ENCODE data around the gene OTUD5.

The OTUD5 gene

GRCh38 chrX:48972220-48973164, 15.1 kb upstream of the OTUD5 start:
- DNase-seq: no peak

GRCh38 chrX:48971249-48972219, 14.1 kb upstream of the OTUD5 start, which contains the start of gene KCND1:
KCND1 (minus strand) TSS chrX:48971844; CDS start chrX:48970271, 1,573 bp downstream.
- DNase-seq: no peak

DNA sequence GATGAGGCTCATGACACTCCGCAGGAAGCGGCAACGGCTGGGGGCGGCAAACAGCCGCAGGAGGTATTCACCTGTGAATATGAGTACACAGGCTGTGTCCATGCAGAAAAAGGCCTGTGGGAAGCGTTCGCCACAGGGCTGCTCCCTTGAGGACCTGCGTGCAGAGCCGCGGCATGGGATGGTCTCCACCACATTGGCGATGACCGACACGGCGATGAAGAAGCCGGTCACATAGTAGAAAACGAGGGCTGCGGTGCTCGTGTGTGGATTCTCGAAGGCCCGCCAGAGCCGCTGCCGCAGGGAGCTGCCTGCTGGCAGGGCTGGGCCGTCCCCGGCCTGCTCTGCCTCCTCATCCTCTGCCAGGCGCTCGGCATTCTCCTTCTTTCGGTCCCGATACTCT, 12.1 kb upstream of the OTUD5 start:
- DNase-seq: no peak

- no peak for DNase-seq
Measured at GRCh38 chrX:48968377-48968776, 11.0 kb upstream of the OTUD5 start.

- DNase-seq: no peak
Measured at GRCh38 chrX:48966796-48967579, 9.6 kb upstream of the OTUD5 start.

- no peak for DNase-seq
Measured at GRCh38 chrX:48965959-48966358, 8.6 kb upstream of the OTUD5 start.

DNA sequence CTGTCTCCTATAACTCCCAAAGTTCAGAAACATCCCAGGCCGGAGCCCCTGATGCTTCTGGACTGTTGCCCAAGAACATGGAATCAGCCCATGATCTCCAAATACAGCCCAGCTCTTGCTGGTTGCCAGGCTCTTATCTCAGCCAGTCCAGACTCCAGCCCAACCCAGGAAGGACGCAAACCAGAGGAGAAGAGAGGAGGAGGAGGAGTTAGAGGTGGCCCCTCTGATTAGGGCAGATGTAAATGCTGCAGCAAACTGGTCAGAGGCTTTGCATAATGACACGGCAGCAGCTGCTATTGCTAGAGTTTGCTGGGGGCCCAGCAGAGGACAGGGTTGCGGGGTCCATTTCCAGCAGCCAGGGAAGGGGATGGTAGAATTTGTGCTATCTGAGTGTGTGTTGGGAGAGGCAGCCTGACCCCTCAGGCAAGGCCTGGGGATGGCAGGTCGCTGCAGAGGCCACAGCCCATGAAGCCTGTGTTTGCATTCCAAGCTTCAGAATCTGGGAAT, 4.2 kb upstream of the OTUD5 start:
- no peak for DNase-seq

DNA sequence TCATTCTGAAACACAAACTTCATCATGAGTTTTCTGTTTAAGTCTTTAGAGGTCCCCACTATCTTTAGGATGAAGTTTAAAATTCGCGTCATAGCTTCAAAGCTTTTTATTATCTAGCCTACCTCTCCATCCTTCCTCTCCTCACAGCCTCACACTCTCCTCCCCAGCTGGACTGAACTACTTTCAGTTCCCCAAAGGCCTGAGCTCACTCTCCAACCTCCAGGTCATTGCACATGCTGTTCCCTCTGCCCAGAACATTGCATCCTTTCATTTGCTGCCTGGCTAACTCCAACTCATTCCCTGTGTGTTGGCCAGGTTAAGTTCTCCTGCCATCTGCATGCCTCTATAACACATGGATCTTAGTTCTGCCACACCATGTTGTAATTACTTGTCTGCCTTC, 2.9 kb upstream of the OTUD5 start:
- DNase-seq: no peak

GRCh38 chrX:48958635-48959094, 1.3 kb upstream of the OTUD5 start:
- DNase-seq: no peak

- peak; percentile 75 for DNase-seq
Measured at GRCh38 chrX:48957827-48958634, 624 bp upstream of the OTUD5 start.

DNA sequence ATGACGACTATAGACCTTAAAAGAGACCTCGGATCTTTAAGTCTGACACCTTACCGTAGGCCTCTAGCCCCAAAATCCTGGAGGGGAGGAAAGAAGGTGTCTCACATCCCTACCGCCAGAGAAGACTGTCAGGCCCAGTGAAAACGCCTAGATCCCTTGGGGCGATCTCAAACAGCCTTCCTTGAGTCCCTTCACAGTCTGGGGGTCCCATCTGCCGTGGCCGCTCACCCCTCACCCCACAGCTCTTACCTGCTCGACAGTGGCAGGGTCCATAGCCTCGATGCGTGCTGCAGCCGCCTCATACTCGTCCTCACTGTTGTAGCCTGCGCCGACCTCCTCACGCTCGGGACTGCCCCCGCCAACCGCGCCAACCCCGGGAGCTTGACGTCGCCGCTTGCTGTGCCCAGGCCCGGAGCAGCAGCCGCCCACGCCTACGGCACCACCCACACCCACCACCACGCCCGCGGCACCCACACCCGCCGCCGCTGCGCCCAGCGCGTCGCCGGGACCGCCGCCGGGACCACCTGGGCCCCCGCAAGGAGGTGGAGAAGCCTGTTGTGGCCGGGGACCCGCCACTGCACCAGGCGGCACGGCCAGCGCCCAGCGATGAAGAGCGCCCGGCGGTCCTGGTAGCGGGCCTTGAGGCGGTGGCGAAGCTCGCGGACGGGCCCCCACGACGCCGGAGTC, 536 bp downstream of the OTUD5 start:
- DNase-seq: no peak

DNA sequence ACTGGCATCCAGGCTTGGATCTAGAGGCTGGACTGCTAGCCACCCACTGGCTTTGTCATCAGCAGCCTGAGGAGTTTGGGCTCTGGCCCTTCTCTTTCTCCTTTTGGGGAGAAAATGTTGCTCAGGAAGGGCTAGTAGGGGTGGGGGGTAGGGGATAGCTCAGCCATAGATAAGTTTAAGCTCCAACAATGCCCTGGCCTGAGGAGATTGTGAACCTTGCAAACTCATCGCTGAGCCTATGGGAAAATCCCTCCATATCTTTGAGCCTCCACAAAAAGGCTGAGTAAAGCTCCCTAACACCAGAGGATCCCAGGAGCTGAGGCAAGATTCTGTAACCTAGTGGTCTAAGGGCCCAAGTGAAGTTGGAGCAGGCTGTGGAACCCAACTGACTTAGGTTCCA, 8.8 kb downstream of the OTUD5 start:
- no peak for DNase-seq

- no peak for DNase-seq
Measured at GRCh38 chrX:48945517-48946348, 11.7 kb downstream of the OTUD5 start.

DNA sequence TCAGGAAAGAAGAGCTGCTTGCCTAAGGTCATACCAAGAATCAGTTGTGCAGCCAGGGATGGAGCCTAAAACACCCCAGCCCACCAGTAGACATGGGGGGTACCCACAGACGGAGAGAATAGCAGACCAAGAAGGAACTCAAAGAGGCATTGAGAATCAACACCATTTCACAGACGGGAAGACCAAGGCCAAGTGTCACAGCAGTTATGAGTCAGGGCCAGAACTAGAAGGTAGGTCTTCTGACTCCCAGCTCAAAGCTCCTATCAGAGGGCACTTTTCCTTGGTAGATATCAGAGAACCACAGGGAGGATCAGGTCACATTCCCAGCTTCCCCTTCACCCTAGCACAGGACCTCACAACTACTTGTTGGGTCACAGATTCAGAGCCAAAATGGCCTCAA, 14.5 kb downstream of the OTUD5 start:
- DNase-seq: no peak

DNA sequence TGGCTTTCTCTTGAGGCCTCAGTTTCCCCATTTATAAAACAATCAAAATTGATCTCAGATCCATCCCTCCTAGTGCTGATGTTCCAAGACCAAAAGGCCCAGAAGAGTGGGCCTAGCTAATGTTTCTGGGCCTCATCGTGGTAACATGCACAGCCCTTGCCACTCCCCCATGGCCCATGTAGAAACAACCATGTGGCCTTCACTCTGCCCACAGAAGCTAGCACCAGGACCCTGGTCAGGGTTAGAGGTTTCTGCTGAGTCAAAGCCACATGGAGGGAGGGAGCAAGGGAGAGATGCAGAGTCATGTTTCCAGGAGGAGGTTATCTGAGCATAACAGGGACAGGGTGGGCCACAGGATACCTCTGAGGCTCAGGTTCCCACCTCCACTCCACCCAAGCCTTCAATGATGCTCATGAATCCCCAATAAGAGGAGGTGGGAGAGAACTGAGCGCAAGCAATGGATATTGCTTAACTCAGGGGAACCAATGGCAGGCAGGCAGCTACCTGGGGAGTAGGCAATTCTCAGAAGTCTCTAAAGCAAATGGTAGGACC, 16.9 kb downstream of the OTUD5 start:
- DNase-seq: no peak

DNA sequence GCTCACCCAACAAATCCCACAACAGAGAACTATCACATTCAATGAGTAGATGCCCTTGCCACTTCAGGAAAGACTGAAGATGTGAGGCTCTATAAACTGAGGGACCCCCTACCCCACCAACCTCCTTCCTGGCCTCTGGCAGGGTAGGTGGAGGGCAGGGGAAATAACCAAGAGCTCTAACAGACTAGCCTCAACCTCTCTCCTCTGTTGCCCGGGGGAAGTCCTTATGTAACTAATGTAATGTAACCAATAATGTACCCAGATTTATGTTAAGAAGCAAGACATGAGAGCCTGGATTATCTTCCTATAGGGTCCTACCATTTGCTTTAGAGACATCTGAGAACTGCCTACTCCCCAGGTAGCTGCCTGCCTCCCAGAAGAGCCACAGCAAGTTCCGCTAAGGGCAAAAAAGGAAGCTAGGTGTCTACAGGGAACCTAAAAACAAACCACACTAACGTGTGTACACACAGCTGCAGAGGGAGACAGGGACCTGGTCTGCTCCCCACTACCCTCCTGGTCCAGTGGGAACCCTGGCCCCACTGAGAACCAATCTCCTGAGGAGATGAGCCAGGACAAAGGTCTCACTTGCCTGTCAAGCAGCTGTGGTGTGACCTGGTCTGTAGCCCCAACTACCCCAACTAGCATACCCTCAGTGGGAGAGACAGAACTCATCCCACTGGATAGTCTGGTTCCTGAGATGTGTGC, 17.7 kb downstream of the OTUD5 start:
- no peak for DNase-seq

GRCh38 chrX:48938721-48939425, 18.5 kb downstream of the OTUD5 start:
- no peak for DNase-seq
